Embryonic facial prominence (tissue), 1 donor: ENCODE results near the gene TMEM91.
"Not testable (repeated sequence)": the region's sequence is repeated elsewhere in the genome, so short reads cannot be mapped to it uniquely, and the experiment has no call there.

ENCODE experiments used
- DNase-seq: peaks from one replicate; pipeline ENCODE4 v3.0.0-alpha.2; 2016; ENCODE audit errors: extremely low spot score

TMEM91 gene

DNA sequence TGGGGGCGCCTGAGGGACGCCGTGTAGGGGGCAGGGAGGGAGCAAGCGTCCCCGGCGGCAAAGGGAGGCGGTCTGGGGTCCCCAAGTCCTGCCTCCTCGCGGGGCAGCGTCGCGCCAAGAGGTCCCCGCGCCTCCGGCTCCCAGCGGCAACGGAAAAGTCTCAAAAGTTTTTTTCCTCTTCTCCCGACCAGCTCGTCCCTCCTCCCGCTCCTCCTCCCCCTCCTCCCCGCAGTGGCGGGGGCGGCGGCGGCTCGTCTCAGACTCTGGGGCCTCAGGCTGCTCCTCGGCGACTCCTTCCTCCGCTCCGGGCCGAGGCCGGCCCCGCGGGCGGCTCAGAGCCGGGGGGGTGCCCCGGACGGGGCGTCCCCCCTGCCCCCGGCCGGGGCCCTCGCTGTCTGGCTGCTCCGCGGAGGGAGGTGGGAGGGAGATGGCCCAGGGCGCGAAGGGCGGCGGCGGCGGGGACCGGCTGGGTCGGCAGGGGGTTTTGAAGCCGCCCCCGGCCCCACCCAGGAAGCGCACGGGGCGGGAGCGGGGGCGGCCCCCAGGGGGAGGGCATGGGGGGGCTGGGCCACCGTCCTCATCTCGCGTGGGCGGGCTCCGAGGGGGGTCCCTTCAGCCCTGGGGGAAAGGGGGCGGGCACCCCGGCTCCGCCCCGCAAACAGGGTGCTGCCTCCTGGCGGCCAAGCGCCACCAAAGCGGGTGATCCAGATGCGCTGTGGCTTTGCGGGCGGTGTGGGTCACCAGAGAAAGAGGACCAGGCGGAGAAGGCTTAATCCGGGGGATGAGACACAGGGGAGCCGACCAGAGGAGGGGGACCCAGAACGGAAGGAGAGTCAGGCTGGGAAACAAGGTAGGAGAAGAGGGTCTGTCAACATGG, 22.6 kb upstream of the TMEM91 start, which contains the start of gene TGFB1:
Gene TGFB1, minus strand, starts transcription at position 457 of the 877 bp plus-strand sequence. CDS start 878 bp downstream, outside the sequence.
- no peak for DNase-seq

DNA sequence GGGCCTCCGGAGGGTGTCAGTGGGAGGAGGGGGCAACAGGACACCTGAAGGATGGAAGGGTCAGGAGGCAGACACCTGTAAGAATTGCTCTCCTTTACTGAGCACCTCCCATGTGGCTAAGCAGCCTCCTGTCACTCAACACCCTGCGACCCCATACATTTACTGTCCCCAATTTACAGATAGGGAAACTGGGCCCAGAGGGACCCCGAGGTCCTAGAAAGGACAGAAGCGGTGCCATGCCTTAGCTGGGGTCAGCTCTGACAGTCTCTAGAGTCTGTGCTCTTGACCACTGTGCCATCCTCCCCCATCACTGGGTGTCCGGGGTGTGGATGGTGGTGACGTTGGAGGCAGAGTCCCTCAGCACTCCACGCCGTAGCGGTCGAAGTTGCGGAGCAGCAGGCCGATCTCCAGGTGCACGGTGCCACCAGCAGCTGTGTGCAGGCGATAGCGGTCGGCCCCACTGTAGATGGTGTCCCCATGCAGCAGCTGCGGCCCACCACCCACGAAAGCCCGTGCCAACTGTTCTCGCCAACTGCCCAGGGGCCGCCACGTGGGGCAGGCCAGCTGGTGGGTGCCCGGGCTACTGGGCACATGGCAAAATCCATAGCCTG, 21.9 kb upstream of the TMEM91 start:
- no peak for DNase-seq

DNA sequence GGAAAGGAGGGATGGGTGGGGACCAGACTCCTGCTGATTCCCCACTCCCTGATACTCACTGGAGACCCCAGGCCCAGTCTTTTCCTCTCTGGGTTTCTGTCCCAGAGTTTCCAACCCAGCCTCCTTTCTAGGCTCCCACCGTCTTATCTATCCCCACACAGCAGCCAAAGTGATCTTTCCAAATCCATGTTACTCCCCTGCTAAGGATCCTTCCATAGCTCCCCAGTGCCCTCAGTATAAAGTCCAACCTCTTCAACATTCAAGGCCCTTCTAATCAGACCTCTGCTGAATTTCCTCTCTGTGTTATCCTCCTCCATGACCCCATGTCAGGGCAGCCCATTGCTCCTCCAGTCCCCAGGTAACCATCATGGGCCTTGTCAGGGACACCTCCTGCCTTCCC, 21.3 kb upstream of the TMEM91 start:
- DNase-seq, result no peak

DNA sequence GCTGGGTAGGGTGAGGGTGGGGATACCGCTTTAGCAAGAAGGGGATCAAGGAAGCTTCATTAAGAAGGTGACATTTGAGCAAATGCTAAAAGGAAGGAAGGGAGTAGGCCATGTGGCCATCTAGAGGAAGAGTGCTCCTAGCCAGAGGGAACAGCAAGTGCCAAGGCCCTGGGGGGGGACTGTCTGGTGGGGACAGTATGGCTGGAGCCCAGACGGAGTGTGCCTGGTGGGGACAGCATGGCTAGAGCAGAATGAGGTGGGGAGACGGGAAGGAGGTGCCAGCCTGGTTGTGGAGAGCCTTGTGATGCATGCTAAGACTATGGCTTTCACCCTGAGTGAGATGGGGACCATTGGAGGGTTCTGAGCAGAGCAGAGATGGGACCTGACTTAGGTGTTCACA, 20.5 kb upstream of the TMEM91 start:
- DNase-seq, result no peak

DNA sequence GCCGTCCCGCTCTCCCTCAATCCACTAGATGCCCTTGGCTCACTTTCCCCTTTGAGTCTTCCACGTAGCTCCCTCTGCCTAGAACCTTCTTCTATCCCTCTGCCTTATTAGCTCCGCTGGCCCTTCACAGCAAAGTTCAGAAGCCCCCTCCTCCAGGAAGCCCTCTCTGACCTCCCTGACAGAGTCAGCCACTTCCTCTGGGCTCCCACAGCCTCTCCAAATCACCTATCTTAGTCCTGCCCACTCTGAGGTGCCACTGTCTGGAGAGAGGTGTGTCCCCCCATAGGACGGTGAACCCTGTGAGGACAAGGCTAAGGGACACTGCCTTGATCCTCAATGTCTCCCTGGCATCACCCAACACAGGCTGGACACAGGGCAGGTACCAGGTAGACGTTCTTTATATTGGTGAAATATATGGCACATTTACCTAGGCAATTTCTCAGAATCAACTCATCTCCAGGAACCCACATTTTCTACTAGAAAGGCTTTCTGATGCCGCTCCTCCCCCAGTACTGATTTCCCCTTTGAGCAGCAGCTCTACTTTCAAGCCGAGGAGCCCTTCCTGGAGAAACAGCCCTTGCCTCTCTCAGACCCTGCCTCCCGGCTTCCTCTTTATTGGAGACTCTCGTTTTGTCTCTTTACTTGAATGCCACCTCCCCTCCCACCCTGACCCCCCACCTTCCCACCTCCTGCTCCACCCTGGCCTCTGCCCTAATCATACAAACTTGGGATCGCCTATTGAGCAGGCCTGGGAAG, 19.2 kb upstream of the TMEM91 start:
- no peak for DNase-seq

DNA sequence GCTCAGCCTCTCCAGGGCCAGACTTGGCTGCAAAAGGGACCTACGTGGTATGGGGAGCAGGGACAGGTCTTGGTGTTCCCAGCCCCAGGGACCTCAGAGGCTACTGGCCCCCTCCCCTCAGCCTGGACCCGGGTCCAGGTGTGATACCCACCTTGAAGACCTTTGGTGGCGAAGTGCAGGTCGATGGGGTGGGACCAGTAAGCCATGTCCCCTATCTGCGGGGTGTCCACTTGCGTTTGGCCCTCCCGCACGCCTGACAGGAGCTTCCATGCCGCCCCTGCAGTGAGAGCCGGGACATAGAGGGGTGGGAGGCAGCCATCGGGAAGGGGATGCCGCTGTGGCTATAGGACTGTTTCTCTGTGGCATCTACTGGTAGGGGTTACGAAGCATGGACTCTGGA, 18.6 kb upstream of the TMEM91 start:
- no peak for DNase-seq

DNA sequence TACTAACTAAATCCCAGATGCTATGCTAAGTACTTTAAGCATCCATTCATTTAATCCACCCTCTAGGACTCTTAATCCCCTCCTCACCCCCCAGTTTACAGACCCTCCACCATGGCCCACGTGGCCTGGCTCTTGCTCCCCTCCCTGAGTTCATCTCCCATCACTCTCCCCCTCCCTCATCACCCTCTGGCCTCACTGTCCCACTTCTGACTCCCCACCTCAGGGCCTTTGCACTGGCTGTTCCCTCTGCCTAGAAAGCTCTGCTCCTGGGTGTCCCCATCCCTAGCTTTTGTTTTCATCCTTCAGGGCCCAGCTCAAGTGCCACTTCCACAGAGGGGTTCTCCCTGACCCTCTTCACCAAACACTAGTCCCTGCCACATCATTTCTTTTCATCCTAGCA, 16.6 kb upstream of the TMEM91 start:
- no peak for DNase-seq

DNA sequence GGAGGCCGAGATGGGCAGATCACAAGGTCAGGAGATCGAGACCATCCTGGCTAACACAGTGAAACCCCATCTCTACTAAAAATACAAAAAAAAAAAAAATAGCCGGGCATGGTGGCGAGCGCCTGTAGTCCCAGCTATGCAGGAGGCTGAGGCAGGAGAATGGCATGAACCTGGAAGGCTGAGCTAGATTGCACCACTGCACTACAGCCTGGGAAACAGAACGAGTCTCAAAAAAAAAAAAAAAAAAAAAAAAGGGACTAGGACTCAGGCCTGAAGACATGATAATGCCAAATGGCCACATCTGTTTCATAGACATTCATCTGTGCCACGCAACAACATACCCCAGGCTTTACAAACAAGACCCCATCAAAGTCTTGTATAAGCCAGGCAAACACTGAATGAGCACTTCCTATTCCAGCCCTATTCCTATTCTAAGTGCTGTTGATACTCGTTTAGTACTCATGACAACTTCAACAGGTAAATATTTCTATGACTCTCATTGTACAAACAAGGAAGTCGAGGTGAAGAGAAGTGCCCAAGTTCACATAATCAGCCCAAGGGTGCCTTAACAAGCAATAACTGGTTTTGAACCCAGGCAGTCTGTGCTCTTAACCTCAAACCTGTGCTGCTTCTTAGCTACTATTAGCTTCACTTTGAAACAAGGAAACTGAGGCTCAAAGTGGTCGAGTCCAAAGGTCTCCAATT, 14.0 kb upstream of the TMEM91 start:
- DNase-seq, result no peak

DNA sequence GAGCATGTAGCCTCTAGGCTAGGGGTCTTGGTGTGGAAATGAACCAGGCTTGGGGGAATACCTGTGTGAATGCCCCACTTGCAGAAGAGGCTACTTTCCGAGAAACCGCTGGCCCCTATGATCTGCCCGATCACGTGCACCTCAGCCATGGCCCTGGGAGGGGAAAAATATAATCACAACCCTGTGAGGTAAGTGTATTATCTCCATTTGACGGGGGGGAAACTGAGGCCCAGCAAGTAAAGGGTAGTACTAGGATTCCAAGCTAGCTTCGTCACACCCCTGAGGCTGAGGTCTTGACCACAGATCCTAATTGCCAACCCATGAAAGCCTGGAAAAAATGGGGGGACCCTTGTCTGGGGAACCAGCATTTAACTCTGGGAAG, 13.0 kb upstream of the TMEM91 start:
- DNase-seq, result no peak

DNA sequence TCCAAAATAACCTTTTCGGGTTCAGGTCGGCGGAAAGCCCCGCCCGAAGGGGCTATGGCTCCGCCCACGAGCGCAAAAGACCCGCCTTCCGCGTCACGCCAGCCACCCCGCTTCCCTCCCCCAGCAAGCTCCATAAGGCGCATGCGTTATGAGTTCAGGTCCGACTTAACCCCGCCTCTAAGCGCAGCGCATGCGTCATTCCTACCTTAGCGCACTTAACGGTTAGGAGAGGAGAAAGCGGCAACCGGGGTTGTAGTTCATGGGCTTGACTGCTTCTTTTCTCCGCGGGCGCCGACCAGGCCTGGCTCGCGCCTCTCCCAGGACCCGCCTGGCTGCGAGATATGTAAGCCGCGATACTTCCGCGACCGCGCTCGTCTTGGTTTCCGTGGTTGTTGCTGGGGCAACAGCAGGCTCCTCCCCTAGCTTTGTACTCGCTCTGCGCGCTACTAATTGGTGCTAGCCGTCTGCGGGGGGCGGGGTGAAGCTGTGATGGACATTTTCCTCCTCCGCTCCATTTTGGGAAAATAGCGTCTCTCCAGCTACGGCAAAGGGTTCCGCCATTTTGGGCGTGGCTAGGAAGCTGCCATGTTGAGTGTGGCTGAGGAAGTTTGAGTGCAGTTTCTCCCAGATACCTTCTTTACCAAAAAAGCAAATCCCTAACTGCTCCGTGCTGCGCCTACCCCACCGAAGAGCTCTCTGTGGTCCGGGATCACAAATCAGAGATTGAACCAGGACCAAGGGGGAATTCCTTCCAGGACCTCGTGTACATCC, 12.4 kb upstream of the TMEM91 start, which contains the start of gene B9D2:
Gene B9D2, minus strand, starts transcription at position 397 of the 771 bp plus-strand sequence. CDS start 630 bp downstream, outside the sequence.
- DNase-seq, result peak; percentile 97

DNA sequence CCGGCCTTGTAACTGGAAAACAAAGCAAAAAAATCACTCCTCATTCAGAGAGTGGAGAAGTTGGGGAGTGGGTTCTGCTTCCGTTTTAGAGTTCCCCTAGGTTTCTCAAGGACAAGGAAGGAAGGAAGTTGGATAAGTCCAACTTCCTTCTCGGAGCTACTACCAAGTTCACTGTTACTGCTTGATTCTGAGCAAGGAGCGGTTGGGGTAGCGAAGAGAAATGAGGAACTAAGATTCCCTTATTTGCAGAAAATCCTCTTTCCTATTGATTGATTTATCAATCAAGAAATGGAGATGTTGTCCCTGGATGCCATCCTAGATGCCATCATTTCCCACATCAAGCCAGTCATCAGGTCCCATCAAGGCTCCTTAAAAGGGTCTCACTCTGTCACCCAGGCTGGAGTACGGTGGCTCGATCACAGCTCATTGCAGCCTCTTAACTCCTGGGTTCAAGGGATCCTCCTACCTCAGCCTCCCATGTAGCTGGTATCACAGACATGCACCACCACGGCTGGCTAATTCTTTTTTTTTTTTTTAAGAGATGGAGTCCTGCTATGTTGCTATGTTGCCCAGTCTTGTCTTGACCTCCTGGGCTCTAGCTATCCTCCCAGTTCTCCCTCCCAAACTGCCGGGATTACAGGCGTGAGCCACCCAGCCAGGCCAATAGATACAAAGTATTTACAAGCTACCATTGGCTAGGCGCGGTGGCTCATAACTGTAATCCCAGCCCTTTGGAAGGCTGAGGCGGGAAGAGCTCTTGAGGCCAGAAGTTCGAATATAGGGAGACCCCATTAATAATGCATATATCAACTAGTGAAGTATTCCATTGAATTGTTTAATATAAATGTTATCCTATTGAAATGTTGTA, 11.6 kb upstream of the TMEM91 start:
- DNase-seq, result no peak

DNA sequence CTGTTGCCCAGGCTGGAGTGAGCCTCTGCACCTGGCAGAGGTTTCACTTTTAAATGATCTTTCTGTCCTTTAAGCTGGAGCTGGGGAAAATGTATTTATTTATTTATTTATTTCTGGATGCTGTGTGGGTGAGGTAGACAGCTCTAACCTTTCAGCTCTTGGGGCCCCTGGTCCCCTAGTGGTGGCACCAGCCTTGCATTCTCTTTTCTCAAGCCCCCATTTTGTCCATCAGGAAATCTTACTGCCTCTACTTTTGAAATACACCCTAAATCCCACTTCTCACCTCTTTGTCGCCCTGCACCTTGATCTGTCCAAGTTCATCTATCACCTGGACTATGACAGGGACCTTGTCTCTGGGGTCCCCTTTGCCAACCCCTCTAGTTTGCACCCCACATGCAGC, 10.2 kb upstream of the TMEM91 start:
- no peak for DNase-seq

DNA sequence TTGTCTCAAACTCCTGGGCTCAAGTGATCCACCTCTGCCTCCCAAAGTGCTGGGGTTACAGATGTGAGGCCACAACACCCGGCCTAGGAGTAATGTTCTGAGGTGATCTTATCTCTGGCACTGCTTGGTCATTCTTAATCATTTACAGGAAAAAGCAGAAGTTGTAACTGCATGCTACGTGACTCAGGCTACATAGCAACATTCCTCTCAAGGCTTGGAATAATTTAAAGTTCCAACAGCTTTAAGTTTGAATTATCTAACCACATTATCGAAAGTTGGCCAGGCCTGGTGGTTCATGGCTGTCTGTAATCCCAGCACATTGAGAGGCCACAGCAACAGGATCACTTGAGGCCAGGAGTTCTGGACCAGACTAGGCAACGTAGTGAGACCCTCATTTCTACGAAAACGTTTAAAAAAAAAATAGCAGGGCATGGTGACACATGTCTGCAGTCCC, 8.5 kb upstream of the TMEM91 start:
- no peak for DNase-seq

DNA sequence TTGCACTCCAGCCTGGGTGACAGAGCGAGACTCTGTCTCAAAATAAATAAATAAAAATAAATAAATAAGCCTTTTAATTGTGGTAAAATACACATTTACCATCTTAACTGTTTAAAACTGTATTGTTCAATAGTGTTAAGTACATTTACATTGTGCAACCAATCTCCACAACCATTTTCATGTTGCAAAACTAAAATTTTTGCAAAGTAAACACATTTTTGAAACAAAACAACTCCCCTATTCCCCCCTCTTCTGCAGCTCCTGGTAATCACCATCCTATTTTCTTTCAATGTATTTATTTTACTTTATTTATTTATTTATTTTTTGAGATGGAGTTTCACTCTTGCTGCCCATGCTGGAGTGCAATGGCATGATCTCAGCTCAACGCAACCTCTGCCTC, 6.6 kb upstream of the TMEM91 start:
- no peak for DNase-seq

DNA sequence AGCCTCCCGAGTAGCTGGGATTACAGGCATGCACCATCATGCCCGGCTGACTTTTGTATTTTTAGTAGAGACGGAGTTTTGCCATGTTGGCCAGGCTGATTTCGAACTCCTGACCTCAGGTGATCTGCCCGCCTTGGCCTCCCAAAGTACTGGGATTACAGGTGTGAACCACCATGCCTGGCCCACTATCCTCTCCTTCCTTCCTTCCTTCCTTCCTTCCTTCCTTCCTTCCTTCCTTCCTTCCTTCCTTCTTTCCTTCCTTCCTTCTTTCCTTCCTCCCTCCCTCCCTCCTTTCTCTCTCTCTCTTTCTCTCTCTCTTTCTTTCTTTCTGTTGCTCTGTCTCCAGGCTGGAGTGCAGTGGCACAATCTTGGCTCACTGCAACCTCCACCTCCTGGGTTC, 5.2 kb upstream of the TMEM91 start:
- DNase-seq, result not testable (repeated sequence)

DNA sequence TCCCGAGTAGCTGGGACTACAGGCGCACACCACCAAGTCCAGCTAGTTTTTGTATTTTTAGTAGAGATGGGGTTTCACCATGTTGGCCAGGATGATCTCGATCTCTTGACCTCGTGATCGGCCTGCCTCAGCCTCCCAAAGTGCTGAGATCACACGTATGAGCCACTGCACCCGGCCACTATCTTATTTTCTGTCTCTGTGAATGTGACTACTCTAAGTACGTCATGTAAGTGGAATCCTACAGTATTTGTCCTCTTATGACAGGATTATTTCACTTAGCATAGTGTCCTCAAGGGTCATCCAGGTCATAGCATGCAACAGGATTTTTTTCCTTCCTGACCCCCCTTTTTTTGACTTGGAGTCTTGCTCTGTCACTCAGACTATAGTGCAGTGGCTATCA, 4.8 kb upstream of the TMEM91 start:
- no peak for DNase-seq

DNA sequence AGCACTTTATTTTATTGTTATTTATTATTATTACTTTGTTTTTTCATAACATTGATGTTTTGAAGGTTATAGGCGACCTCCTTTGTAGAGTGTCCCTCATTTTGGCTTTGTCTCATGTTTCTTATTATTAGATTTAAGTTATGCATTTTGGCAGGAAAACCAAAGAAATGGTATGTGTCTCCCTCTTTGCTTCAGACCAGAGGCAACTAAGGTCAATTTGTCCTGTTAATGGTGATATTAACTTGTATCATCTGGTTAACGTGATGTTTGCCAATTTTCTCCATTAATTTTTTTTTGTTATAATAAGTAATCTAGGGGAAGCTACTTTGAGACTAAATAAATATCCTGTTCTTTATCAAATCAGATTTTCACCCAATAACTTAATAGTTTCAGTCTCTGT, 3.8 kb upstream of the TMEM91 start:
- DNase-seq, result no peak

DNA sequence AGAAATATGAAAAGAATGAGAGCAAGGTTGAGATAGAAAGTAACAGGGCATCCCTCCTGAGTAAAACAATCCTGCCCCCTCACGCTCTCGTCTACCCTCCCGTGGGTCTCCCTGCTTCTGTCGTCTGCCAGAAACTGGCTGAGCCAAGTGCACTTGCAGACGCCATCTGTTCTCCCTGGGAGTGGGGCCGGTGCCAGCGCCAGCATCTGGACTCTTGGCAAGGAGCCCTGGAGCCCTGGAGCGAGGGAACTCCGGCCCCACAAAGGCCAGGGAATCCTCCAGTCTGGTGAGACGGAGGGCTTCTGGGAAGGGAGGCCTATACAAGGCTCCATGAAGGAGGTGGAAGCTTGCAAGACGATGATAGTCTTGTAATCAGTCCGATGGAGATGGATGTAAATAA, 2.3 kb upstream of the TMEM91 start:
- DNase-seq, result no peak

DNA sequence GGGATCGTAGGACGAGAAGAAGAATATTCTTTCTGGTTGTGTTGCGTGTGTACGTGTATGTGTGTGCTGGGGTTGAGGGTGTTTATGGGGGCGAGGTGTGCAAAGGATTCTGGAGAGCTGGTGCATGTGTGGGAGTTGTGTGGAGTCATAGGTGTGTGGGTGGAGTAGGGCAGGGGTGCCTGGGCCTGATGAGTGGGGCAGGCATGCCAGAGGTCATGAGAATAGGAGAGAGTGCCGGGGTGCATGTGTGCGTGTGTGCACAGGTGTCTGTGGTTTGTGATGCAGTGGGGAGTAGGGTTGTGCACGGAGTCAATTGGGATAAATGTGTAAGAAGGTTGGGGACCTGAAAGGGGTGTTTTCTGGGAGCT, 649 bp downstream of the TMEM91 start:
- no peak for DNase-seq
